GM12891 (cell line): ENCODE measurements around the gene DCC.
"Not testable (repeated sequence)": the region's sequence is repeated elsewhere in the genome, so short reads cannot be mapped to it uniquely, and the experiment has no call there.

Source experiments
- DNase-seq: peaks from one replicate; pipeline ENCODE4 v3.0.0; 2011; ENCODE audit warnings: low spot score; ENCODE audit not compliant: insufficient read length
- FAIRE-seq: peaks from 2 replicates; lab custom pipeline; 2011; peaks lifted over from hg19 to GRCh38; lab: Jason Lieb, UNC
- PAX5 ChIP-seq: IDR thresholded peaks from 2 replicates; pipeline ENCODE4 v1.6.1; 2011; ENCODE audit warnings: low read length, moderate library complexity, mild to moderate bottlenecking; ENCODE audit not compliant: insufficient read depth, severe bottlenecking
- POLR2A ChIP-seq: IDR thresholded peaks from 2 replicates; pipeline ENCODE4 v1.6.1; 2011; ENCODE audit warnings: low read depth, low read length, control low read depth
- POLR2AphosphoS5 ChIP-seq: IDR thresholded peaks from 2 replicates; pipeline ENCODE4 v1.6.1; 2011; ENCODE audit warnings: low read depth, low read length, control low read depth
- POU2F2 ChIP-seq: IDR thresholded peaks from 2 replicates; pipeline ENCODE4 v1.6.1; 2011; ENCODE audit warnings: low read depth, mild to moderate bottlenecking, control low read depth, low read length, moderate library complexity
- SPI1 ChIP-seq: IDR thresholded peaks from 2 replicates; pipeline ENCODE4 v1.6.1; 2011; ENCODE audit warnings: low read depth, low read length, control low read depth
- TAF1 ChIP-seq: IDR thresholded peaks from 2 replicates; pipeline ENCODE4 v1.6.1; 2011; ENCODE audit warnings: low read depth, low read length, control low read depth

The DCC gene

GRCh38 chr18:52345428-52345827, 5.4 kb downstream of the DCC start:
- DNase-seq: no peak
- TF ChIP-seq POLR2A: no peak
- no peak for TF ChIP-seq TAF1
- no peak for TF ChIP-seq SPI1
- no peak for TF ChIP-seq POLR2AphosphoS5
- TF ChIP-seq PAX5: no peak
- no peak for TF ChIP-seq POU2F2
- no peak for FAIRE-seq

- no peak for DNase-seq
- no peak for TF ChIP-seq TAF1
- TF ChIP-seq SPI1: no peak
- no peak for TF ChIP-seq POU2F2
- TF ChIP-seq POLR2AphosphoS5: no peak
- TF ChIP-seq PAX5: no peak
- TF ChIP-seq POLR2A: no peak
- FAIRE-seq: no peak
These were observed 8.2 kb downstream of the DCC start for GRCh38 chr18:52348209-52348608.

- DNase-seq (no peak), FAIRE-seq (no peak)
- no peak for TF ChIP-seq TAF1
- TF ChIP-seq SPI1: no peak
- no peak for TF ChIP-seq PAX5
- no peak for TF ChIP-seq POLR2AphosphoS5
- no peak for TF ChIP-seq POU2F2
- TF ChIP-seq POLR2A: no peak
These were observed 9.5 kb downstream of the DCC start for GRCh38 chr18:52349498-52349897.

GRCh38 chr18:52352920-52353319, 12.9 kb downstream of the DCC start:
- no peak for FAIRE-seq
- DNase-seq: no peak
- TF ChIP-seq POLR2A (no peak), PAX5 (no peak), POLR2AphosphoS5 (no peak), TAF1 (no peak), POU2F2 (no peak), SPI1 (no peak)

- no peak for DNase-seq
- TF ChIP-seq TAF1: no peak
- TF ChIP-seq PAX5: no peak
- TF ChIP-seq POLR2AphosphoS5: no peak
- TF ChIP-seq POLR2A: no peak
- no peak for TF ChIP-seq SPI1
- no peak for TF ChIP-seq POU2F2
- no peak for FAIRE-seq
These were observed 13.6 kb downstream of the DCC start for GRCh38 chr18:52353589-52353988.

GRCh38 chr18:52363861-52364260, 23.9 kb downstream of the DCC start:
- FAIRE-seq (no peak), DNase-seq (no peak)
- no peak for TF ChIP-seq POLR2AphosphoS5
- TF ChIP-seq PAX5: no peak
- no peak for TF ChIP-seq POLR2A
- no peak for TF ChIP-seq SPI1
- no peak for TF ChIP-seq TAF1
- no peak for TF ChIP-seq POU2F2

GRCh38 chr18:52366851-52367250, 26.9 kb downstream of the DCC start:
- DNase-seq, FAIRE-seq: not testable (repeated sequence)

- FAIRE-seq: no peak
- no peak for DNase-seq
- TF ChIP-seq TAF1 (no peak), SPI1 (no peak)
These were observed 28.2 kb downstream of the DCC start for GRCh38 chr18:52367953-52368742.

GRCh38 chr18:52370841-52371240, 30.8 kb downstream of the DCC start:
- FAIRE-seq (no peak), DNase-seq (no peak)
- no peak for TF ChIP-seq POU2F2
- TF ChIP-seq SPI1: no peak
- no peak for TF ChIP-seq TAF1
- no peak for TF ChIP-seq POLR2AphosphoS5
- no peak for TF ChIP-seq PAX5
- TF ChIP-seq POLR2A: no peak

GRCh38 chr18:52376104-52376503, 36.1 kb downstream of the DCC start:
- DNase-seq (no peak), FAIRE-seq (no peak)
- TF ChIP-seq POLR2A: no peak
- no peak for TF ChIP-seq TAF1
- TF ChIP-seq SPI1: no peak
- TF ChIP-seq POLR2AphosphoS5: no peak
- TF ChIP-seq PAX5: no peak
- no peak for TF ChIP-seq POU2F2
